DMS153 (cell line): ENCODE data around the gene TPRG1L.
"Not testable (repeated sequence)": the region's sequence is repeated elsewhere in the genome, so short reads cannot be mapped to it uniquely, and the experiment has no call there.

Experiments used
- DNase-seq: peaks from one replicate; lab custom pipeline; 2025; lab: John Stamatoyannopoulos, UW

TPRG1L gene

GRCh38 chr1:3609016-3609768, 15.6 kb upstream of the TPRG1L start:
- DNase-seq = no peak

- DNase-seq = no peak
These were observed 14.9 kb upstream of the TPRG1L start for GRCh38 chr1:3609769-3610526.

GRCh38 chr1:3610527-3611169, 14.2 kb upstream of the TPRG1L start:
- DNase-seq = no peak

GRCh38 chr1:3611170-3612019, 13.4 kb upstream of the TPRG1L start, which contains the start of gene MEGF6:
MEGF6 (minus strand) TSS chr1:3611508; CDS start chr1:3611268, 240 bp downstream.
- DNase-seq = peak; percentile 8

DNA sequence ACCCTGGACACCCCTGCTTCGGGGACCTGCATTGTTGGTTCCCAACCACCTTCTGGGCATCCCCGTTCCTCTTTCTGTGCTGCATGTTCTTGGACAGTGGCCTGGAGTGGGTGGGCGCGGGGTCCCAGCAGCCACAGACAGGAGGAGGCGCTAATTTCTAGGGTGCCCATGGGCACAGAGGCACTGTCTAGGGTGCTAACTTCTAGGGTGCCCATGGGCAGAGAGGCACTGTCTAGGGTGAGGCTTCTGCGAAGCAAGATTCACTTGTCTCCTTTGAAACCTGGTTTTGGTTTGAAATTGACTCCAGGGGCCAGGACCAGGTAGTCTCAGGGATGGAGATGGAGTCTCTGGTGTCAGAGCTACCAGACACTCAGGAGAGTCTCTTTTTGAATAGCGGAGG, 12.7 kb upstream of the TPRG1L start:
- no peak for DNase-seq

DNA sequence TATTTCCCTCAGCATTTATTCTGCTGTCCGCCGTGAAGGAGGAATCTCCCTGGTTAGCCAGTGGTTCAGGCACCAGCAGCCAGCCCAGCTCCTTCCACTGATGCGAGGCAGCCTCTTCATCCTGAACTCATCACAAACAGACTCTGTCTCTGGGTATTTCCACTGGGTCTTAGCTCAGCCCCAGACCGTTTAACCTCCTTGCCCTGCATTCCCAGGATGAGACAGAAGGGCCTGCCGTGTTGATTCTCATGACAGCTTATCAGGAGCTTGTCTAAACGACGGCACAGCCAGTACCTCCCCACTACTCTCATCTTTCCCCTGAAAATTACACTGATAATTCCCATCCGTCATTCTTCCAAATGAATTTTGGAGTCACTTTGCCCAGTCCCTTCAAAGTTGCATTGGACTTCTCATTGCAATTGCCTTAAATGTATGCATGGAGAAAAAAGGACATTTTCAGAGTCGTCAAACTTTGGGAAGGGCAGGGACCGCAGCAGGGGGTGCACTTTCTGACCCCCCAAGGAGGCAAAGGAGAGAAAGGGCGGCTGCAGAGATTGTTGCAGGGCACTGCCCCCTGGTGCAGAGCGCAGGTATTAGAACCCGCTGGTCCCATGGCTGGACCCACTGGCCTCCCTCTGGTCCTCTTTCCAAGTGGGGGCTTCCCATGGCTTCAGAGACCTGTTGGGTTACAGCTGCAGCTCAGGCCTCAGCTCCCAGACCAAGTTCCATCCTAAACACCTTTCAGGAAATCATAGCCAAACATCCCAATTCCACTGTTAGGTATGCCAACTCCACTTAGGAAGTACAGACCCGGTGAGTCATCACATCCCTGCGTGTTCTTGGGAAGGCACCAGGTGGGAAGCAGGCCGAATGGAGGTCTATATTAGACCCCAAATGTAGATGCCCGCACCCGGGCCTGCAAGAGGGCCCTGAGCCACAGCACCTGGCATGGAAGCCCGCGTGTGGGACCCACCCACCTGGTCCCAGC, 9.8 kb upstream of the TPRG1L start:
- no peak for DNase-seq

DNA sequence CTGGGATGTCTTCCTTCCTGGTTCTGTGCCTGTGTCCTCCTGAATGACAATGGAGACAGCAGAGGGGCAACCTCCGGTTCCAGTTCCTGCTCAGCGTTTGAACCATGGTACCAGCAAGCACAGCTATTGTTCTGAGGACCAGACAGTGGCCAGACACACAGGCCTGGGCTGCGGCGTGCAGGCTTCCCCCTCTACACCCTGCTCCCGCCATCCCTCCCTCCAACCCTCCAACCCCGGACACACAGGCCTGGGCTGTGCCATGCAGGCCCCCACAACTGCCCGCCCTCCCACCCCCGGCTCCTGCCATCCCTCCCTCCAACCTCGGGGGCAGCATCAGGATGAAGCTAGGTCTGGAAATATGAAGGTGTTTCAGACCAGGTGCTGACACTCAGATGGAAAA, 8.0 kb upstream of the TPRG1L start:
- no peak for DNase-seq

DNA sequence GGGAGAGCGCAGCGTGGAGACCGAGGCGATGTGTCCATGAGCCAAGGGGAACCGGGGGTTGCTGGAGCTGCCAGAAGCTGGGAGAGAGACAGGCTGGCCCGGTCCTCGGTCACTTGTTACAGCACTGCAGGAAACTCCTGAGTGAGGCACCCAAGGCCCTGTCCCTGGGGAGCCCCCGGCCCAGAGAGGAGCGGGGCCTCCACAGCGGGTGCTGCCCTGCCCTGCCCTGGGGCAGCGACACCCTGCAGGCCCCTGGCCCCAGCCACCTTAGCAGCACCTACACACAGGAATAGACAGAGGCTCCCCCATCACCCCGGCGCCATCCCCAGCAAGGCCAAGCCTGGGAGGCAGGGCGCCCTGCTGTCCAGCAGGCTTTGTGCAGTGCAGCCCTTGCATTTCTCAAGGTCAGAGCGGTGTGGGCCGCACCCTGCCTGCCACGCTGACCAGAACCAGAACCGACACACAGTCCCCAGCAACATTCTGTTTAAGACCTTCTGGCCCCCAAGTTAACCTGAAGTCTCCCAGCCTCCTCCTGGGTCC, 6.9 kb upstream of the TPRG1L start:
- no peak for DNase-seq

GRCh38 chr1:3618531-3618880, 6.3 kb upstream of the TPRG1L start:
- no peak for DNase-seq

DNA sequence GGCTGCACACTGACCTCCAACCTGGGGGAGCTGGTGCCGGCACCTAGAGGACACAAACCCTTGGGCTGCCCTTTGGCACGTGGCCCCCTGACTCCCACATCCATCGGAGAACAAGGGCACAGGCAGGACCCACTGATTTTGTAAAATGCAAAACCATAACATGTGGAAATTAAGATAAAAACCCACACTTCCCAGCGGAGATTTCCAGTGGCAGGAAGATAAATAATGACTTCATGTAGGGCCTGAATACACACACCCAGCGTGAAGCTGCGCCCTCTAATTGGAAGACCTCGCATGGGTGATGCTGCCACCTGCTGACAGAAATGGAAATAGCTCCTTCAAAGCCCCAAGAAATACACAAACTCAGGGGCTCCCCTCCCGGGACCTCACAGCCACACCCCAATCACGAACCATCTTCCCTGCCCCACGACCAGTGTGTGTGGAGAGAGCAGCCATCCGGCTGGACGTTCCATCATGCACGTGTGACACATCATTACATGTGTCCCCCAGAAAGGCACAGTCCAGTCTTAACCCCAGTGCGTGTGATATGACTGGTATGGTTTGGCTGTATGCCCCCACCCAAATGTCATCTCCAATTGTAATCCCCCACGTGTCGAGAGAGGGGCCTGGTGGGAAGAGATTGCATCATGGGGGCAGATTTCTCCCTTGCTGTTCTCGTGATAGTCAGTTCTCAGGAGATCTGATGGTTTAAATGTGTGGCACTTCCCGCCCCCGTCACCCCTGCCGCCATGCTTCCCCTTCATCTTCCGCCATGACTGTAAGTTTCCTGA, 5.7 kb upstream of the TPRG1L start:
- peak; percentile 30 for DNase-seq

- DNase-seq = no peak
These were observed 4.1 kb upstream of the TPRG1L start for GRCh38 chr1:3620708-3621107.

DNA sequence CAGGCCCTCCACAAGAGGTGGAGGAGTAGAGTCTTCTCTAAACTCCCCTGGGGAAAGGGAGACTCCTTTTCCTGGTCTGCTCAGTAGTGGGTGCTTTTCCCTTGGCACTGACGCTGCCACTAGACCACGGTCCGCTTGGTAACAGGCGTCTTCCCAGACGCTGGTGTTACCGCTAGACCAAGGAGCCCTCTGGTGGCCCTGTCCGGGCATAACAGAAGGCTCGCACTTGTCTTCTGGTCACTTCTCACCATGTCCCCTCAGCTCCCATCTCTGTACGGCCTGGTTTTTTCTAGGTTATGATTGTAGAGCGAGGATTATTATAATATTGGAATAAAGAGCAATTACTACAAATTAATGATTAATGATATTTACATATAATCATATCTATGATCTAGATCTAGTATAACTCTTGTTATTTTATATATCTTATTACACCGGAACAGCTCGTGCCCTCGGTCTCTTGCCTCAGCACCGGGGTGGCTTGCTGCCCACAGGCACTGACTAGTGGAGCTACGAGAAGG, 3.6 kb upstream of the TPRG1L start:
- peak; percentile 29 for DNase-seq

GRCh38 chr1:3622102-3622501, 2.7 kb upstream of the TPRG1L start:
- not testable (repeated sequence) for DNase-seq

DNA sequence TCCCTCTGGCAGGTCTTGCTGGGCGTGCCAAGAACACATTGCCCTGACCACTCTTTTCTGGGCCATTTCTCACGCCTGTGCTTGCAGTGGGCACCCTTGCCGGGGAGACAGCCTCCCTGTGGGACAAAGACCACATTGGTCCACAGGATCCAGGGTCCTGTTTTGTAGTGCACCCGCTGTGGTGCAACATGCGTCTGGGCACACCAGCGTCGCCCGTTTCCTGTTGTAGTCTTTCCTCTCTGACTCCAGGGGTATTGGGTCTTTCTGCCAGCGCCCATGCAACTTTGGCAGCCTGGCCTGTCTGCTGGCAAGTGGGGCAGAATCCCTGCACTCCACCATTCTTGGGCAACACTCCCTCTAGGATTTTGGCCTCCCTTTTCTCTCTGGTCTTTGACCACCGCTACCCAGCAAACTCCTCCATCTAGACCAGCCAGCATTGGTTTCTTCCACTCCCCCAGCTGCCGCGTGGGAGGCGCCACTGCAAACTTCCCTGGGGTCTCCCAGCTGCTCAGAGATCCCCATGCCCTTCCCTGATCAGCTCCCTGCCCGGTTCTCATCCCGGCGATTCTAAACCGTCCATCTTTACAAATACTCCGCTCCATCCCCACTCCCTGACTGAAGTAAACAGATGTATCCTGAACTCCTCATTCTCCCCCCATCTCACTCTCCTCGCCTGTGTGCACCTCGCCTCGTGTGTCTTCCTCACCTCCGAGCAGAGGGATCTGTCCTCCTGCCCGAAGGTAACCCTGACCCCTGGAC, 1.2 kb upstream of the TPRG1L start:
- DNase-seq = no peak

- no peak for DNase-seq
These were observed 514 bp downstream of the TPRG1L start for GRCh38 chr1:3625151-3625907.

DNA sequence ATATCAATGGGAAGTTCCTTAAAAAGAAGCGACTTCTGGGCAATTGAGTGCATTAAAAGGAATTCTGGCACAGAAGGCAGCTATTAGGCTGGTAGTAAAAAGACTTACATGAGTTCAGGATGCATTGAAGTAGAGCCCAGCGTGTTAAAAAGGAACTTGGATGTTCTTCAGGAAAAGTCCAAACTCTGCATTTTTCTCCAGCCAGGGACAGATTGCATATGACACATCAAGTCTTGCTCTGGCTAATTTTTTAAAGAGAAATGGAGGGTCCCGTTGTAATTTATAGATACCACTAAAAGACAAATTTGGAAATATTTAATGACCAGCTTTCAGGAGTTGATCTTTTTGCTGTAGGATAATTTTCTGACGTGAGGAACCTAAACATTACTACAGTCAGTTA, 1.2 kb downstream of the TPRG1L start:
- no peak for DNase-seq

DNA sequence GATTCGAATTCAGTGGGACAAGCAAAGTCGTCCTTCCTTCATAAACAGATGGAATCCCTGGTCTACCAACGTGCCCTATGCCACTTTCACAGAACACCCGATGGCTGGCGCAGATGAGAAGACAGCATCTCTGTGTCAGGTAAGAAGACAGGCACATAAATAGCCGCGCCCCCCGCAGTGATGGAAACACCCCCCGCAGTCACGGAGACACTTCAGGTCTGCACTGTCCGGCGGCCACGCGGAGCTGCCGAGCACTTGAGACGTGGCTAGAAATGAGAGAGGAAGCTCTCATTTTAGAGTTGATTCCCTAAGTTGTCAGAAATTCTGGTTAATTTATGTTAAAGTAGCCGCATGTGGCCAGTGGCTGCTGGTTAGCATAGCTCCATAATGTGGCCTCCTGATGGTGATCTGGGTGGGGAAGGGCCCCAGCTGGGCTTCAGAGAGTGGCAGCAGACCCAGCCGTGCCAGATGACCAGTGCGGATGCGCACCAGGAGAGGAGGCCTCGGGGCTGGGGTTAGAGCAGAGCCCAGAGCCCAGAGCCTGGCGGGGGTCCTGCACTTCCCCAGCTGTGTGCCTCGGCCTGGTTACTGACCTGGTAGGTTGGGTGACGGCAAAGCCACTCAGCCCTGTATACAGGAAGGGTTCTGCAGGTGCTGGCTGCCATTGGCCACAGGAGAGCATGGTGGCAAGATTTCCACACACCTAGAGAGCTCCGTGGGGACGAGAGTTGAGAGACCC, 2.9 kb downstream of the TPRG1L start:
- DNase-seq = no peak
